NCI-H82 treated with DMSO at 0.1 percent for 48 hours (cell line): ENCODE results near the gene LIM2.
"Not testable (repeated sequence)": the region's sequence is repeated elsewhere in the genome, so short reads cannot be mapped to it uniquely, and the experiment has no call there.

Experiments
- DNase-seq: peaks from one replicate; lab custom pipeline; 2025; ENCODE audit not compliant: unreplicated experiment; lab: John Stamatoyannopoulos, UW

LIM2 gene

GRCh38 chr19:51387924-51388389, at the start of gene LIM2:
LIM2 (minus strand) TSS chr19:51387974; CDS start chr19:51387443, 531 bp downstream.
- no peak for DNase-seq

DNA sequence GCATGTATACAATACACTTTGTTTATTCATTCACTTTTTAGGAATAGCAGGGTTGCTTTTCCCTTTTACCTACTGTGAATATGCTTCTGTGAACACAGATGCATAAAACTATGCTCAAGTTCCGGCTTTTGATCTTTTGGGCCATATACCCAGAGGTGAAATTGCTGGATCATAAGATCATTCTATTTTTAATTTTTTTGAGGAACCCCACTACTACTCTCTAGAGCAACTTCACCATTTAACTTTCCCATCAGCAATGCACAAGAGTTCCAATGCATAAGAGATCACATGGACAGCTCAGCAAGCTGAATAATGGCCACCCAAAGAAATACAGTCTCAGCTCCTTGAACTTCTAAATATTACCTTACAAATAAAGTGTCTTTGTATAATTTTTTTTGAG, 46.7 kb upstream of the LIM2 start:
- no peak for DNase-seq

DNA sequence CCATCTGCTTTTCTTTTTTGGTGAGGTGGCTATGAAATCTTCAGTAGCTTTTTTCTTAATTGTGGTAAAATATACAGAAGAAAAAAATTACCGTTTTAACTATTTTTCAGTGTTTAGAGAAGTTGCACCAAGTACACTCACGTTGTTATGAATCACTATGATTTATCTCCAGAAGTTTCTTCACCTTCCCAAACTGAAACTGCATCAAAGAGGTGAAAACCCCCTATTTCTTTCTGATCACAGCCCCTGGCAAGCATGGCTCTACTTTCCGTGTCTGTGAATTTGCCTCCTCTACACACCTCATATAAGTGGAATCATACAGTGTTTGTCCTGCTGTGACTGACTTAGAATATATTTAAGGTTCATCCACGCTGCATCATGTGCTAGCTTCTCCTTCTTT, 45.3 kb upstream of the LIM2 start:
- DNase-seq: no peak

- DNase-seq: no peak
These were observed 43.4 kb upstream of the LIM2 start for GRCh38 chr19:51431124-51431523.

GRCh38 chr19:51430221-51430620, 42.4 kb upstream of the LIM2 start:
- no peak for DNase-seq

DNA sequence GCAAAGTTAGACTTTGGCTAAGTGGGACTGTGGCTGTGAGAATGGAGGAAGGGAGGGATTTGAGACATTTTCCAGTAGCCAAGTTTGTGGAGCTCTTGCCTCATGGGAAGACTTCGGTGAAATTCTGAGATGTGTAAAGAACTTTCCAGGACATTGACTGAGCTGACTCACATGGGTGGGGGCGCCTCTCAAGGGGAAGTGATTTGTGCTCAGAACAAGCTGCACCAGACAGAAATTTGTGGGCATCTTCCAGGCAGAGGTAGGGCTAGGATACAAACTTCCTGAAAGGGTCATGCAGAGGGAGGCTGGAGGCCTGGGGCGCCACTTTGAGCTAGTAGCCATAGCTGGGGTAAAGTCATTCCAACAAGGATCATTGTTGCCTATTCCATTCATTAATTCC, 39.4 kb upstream of the LIM2 start:
- DNase-seq: no peak

GRCh38 chr19:51422053-51422448, 34.3 kb upstream of the LIM2 start:
- no peak for DNase-seq

GRCh38 chr19:51421229-51422052, 33.7 kb upstream of the LIM2 start:
- DNase-seq: no peak

GRCh38 chr19:51420511-51420910, 32.7 kb upstream of the LIM2 start:
- DNase-seq: not testable (repeated sequence)

GRCh38 chr19:51418707-51419106, 30.9 kb upstream of the LIM2 start:
- DNase-seq: no peak

DNA sequence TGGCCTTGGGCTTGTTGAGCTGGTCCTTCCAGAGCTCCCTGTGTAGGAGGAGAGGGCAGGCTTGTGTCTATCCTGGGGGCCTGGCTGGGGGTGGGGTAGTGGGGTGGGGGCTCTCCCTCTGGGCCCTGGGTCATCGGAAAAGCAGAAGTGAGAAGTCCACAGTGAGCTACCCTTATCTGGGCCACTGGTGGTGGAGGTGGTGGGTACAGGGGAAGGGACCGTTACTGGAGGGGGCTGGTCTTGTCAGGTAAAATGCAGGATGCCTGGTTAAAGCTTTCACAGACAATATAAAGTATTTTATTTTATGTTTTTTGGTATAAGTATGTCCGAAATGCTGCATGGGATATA, 30.0 kb upstream of the LIM2 start:
- no peak for DNase-seq

- DNase-seq: no peak
These were observed 29.5 kb upstream of the LIM2 start, which contains the start of gene SIGLEC10 for GRCh38 chr19:51417107-51417809. SIGLEC10 (minus strand) TSS chr19:51417642; CDS start chr19:51417581, 61 bp downstream.

GRCh38 chr19:51416422-51416821, 28.6 kb upstream of the LIM2 start:
- DNase-seq: not testable (repeated sequence)

GRCh38 chr19:51415187-51415586, 27.4 kb upstream of the LIM2 start:
- no peak for DNase-seq

- DNase-seq: no peak
These were observed 23.4 kb upstream of the LIM2 start for GRCh38 chr19:51410950-51411748.

DNA sequence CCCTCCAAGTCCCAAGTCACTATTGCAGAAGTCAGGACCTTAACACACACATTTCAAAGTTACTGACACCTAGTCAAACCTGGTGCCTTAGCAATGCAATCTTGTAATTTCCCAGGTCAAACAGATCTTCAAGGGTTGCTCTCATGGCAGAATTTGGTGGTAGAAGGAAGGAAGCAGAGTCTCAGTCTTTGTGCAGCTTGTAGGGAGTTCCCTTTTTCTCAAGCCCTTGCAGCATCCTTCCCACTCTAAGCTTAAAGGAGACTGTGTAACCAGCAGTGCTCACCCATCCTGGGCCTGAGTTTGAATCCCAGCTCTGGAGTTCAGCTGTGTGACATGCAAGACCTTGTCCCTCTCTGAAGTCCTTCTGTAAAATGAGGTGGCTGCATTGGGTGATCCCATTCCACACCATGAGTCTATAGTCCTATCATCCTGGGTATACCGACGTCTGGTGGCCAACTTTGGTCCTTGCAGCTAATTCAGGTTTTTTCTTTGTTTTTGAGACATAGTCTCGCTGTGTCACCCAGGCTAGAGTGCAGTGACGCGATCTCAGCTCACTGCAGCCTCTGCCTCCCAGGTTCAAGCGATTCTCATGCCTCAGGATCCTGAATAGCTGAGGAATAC, 19.8 kb upstream of the LIM2 start:
- DNase-seq: no peak

DNA sequence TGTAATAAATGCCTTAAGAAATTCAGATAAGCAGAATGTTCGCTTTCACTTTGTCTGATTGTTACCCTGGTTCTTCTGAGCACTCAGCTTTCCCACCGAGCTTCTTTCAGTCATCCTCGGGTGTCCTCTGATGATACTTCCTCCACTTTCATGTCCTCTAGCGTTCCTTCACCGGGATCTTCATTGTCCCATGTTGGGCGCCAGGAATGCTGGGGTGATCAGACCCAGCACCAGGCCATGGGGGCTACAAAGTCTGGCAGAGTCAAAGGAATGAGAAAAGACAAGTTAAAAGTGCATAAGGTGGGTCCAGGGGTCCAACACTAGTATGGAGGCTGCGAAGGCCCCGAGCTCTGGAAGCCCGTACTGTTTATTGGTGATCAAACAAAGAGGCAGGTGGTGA, 14.3 kb upstream of the LIM2 start:
- DNase-seq: no peak

- not testable (repeated sequence) for DNase-seq
These were observed 12.2 kb upstream of the LIM2 start for GRCh38 chr19:51399936-51400335.

- DNase-seq: no peak
These were observed 11.5 kb upstream of the LIM2 start for GRCh38 chr19:51399231-51399630.

- DNase-seq: peak; percentile 63
These were observed 10.4 kb upstream of the LIM2 start for GRCh38 chr19:51398096-51398704.

GRCh38 chr19:51397453-51397852, 9.7 kb upstream of the LIM2 start:
- DNase-seq: not testable (repeated sequence)
